Fibroblast of lung (primary cell): Measurements from ENCODE around the gene PCBP3. TPM values are rescaled to one million over a fixed set of nuclear protein-coding genes. Genes with fewer than 3 reads are reported as not detected.
"Not testable (repeated sequence)": the region's sequence is repeated elsewhere in the genome, so short reads cannot be mapped to it uniquely, and the experiment has no call there.

ENCODE experiments used
- DNase-seq, 2 donors: peaks; one replicate each; pipeline versions ENCODE4 v3.0.0 to v3.0.0-alpha.2; 2010; ENCODE audit warnings: low read depth in 2 of 2
- H2AFZ ChIP-seq: 2 replicates; pipeline ENCODE4 v1.5.1; 2012; ENCODE audit warnings: low read length, control low read depth, inconsistent platforms
- H3K27ac ChIP-seq: 2 replicates; pipeline ENCODE4 v1.5.1; 2011; ENCODE audit warnings: low read length, control low read depth; ENCODE audit not compliant: insufficient read depth
- H3K27me3 ChIP-seq: 2 replicates; pipeline ENCODE4 v1.5.1; 2011; ENCODE audit warnings: mild to moderate bottlenecking, low read length; ENCODE audit not compliant: control insufficient read depth, insufficient read depth
- H3K36me3 ChIP-seq: 2 replicates; pipeline ENCODE4 v1.5.1; 2011; ENCODE audit warnings: low read length; ENCODE audit not compliant: control insufficient read depth, insufficient read depth
- H3K4me1 ChIP-seq: 2 replicates; pipeline ENCODE4 v1.5.1; 2011; ENCODE audit warnings: low read length; ENCODE audit not compliant: control insufficient read depth, insufficient read depth; ENCODE audit errors: extremely low read depth
- H3K4me2 ChIP-seq: 2 replicates; pipeline ENCODE4 v1.5.1; 2011; ENCODE audit warnings: low read length, control low read depth; ENCODE audit not compliant: insufficient read depth; ENCODE audit errors: extremely low read depth
- H3K4me3 ChIP-seq, 4 experiments: fragments of 200-600 bp in 1 of 4; sonication (generic) in 1 of 4; replicated peaks in 1 of 4; 2 replicates each; pipeline ENCODE4 v1.5.1; 2011 to 2016; ENCODE audit warnings: low read length in 4 of 4, low read depth in 3 of 4, mild to moderate bottlenecking in 3 of 4, control low read depth in 2 of 4, inconsistent platforms in 1 of 4, mixed read lengths in 1 of 4; ENCODE audit not compliant: insufficient read depth in 1 of 4; ENCODE audit errors: control extremely low read depth in 1 of 4
- H3K79me2 ChIP-seq: 2 replicates; pipeline ENCODE4 v1.5.1; 2012; ENCODE audit warnings: mild to moderate bottlenecking, low read length, inconsistent platforms; ENCODE audit not compliant: control insufficient read depth, insufficient read depth
- H3K9ac ChIP-seq: 2 replicates; pipeline ENCODE4 v1.5.1; 2011; ENCODE audit warnings: mild to moderate bottlenecking, low read length, control low read depth; ENCODE audit not compliant: insufficient read depth
- H3K9me3 ChIP-seq: 2 replicates; pipeline ENCODE4 v1.5.1; 2012; ENCODE audit warnings: low read depth, low read length; ENCODE audit not compliant: control insufficient read depth, insufficient read depth
- H4K20me1 ChIP-seq: 2 replicates; pipeline ENCODE4 v1.5.1; 2011; ENCODE audit warnings: low read length; ENCODE audit not compliant: control insufficient read depth, insufficient read depth; ENCODE audit errors: extremely low read depth
- CTCF ChIP-seq, 2 donors: IDR thresholded peaks in 1 of 2; conservative IDR thresholded peaks in 1 of 2; 1 replicate in 1 of 2; 2 replicates in 1 of 2; pipeline ENCODE4 v1.5.1; 2011 to 2012; ENCODE audit warnings: low read length in 2 of 2, control low read depth in 1 of 2, inconsistent platforms in 1 of 2, low read depth in 1 of 2, mild to moderate bottlenecking in 1 of 2
- EZH2 ChIP-seq: IDR thresholded peaks from 2 replicates; pipeline ENCODE4 v1.5.1; 2012; ENCODE audit warnings: low read length, control low read depth, mild to moderate bottlenecking; ENCODE audit errors: missing control alignments
- polyA plus RNA-seq, 2 donors: library from polyadenylated mRNA; depleted of rRNA in 1 of 2; stranded (reverse) in 1 of 2; unstranded in 1 of 2; fragments of >200 nt; gene quantifications; 2 replicates each; pipeline ENCODE4 v1.2.1, GENCODE V29; 2011 to 2012; ENCODE audit warnings: missing spikeins in 1 of 2
- total RNA-seq: library from RNA; depleted of rRNA; stranded (reverse); fragments of >200 nt; gene quantifications from 2 replicates; pipeline ENCODE4 v1.2.1, GENCODE V29; 2014

PCBP3 gene
- total and polyA plus RNA-seq, 2 donors (not counting 1 experiment from before 2014, with no cell fraction given): 0.51 to 1.7 TPM

DNA sequence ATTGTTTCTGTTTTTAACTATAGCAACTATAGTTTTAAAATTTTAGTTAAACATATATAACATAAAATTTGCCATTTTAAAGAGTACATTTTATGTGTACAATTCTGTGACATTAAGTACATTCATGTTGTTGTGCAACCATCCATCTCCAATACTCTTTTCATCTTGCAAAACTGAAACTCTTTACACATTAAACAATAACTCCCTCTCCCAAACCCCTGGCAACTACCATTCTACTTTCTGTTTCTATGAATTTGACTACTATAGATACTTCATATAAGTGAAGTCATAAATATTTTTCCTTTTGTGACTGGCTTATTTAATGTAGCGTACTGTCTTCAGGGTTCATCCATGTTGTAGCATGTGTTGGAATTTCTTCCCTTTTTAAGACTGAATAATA, 25.9 kb downstream of the PCBP3 start:
- DNase-seq: no peak
- H3K4me2 ChIP-seq: no peak overlapping the region

GRCh38 chr21:45670731-45671130, 27.2 kb downstream of the PCBP3 start:
- DNase-seq: no peak
- TF ChIP-seq CTCF (conservative IDR thresholded peaks at IDR 0.05 in 1 of 2, IDR thresholded peaks at IDR 0.05 in 1 of 2; ENCODE audit: low read depth in 1 of 2, low read length in 2 of 2) (no peak), EZH2 (no peak)
- no peak overlapping the region for H3K9ac ChIP-seq
- H3K27ac ChIP-seq: no peak overlapping the region
- no peak overlapping the region for H3K4me3 ChIP-seq
- H3K4me1 ChIP-seq: no peaks in the 10 kb centered on the region
- H3K79me2 ChIP-seq: no peaks in the 10 kb centered on the region
- H4K20me1 ChIP-seq: no peaks in the 10 kb centered on the region
- H3K27me3 ChIP-seq: no peaks in the 10 kb centered on the region
- no peaks in the 10 kb centered on the region for H3K36me3 ChIP-seq
- no peak overlapping the region for H2AFZ ChIP-seq
- no peaks in the 10 kb centered on the region for H3K9me3 ChIP-seq
- no peak overlapping the region for H3K4me2 ChIP-seq

More for the DNA sequence above, 25.9 kb downstream of the PCBP3 start:
- Histone ChIP-seq H2AFZ (no peak overlapping the region), H3K79me2 (no peaks in the 10 kb centered on the region), H3K27ac (no peak overlapping the region), H3K27me3 (no peaks in the 10 kb centered on the region), H3K9me3 (no peaks in the 10 kb centered on the region), H3K36me3 (no peaks in the 10 kb centered on the region), H3K4me3 (no peak overlapping the region), H3K9ac (no peak overlapping the region), H3K4me1 (no peaks in the 10 kb centered on the region), H4K20me1 (no peaks in the 10 kb centered on the region)
- TF ChIP-seq CTCF (conservative IDR thresholded peaks at IDR 0.05 in 1 of 2, IDR thresholded peaks at IDR 0.05 in 1 of 2; ENCODE audit: low read depth in 1 of 2, low read length in 2 of 2) (no peak), EZH2 (no peak)

DNA sequence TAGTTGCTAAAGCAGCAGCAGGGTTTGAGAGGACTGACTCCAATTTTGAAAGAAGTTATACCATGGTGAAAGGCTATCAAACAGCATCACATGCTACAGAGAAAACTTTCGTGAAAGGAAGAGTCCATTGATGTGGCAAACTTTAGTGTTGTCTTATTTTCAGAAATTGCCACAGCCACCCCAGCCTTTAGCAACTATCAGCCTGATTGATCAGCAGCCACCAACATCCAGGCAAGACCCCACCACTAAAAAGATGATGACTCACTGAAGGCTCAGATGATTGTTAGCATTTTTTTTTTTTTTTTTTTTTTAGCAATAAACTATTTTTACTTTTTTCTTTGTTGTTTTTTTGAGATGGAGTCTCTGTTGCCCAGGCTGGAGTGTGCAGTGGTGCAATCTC, 35.3 kb downstream of the PCBP3 start:
- not testable (repeated sequence) for H3K4me3 ChIP-seq, H3K9me3 ChIP-seq, H4K20me1 ChIP-seq, H3K4me1 ChIP-seq, H3K9ac ChIP-seq, H2AFZ ChIP-seq, H3K36me3 ChIP-seq, DNase-seq, H3K4me2 ChIP-seq, H3K79me2 ChIP-seq, H3K27ac ChIP-seq, H3K27me3 ChIP-seq
